ENCODE measurements around the gene NAV2. TPM values are rescaled to one million over a fixed set of nuclear protein-coding genes. Genes with fewer than 3 reads are reported as not detected.

Gene NAV2
- total RNA-seq, 1 donor from 2014 or later, result 0.39 TPM

DNA sequence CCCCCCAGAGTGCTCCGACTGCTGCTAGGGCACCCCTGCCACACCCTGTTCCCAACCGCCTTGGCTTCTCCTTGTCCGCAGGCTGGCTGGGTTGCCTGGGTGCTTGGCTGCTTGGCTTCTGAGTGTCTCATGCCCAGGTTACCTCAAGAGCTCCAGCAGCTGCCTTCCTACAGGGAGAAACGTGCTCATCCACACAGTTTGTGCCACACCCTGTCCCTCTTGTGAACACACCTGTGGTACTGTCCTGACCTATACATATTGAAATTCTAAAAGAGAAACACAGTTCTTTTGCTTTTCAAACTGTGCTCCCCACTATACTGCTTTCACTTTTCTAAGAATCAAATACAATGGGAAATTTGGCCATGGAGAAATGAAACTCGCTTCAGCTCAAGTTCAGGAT, 256.2 kb downstream of the NAV2 start:
- Mint-ChIP-seq H3K4me1 (ENCODE audit: low read depth) (peaks cover 5% of the 10 kb centered on the region), H3K9me3 (no peaks in the 10 kb centered on the region), H3K27me3 (ENCODE audit: low read depth) (peaks cover 14% of the 10 kb centered on the region), H3K36me3 (ENCODE audit: low read depth) (no peaks in the 10 kb centered on the region), H3K4me3 (ENCODE audit: low read depth) (no peak overlapping the region), H3K27ac (no peak overlapping the region)
- no peak for DNase-seq (ENCODE audit: low spot score)
- intact Hi-C loops (cut with micrococcal nuclease), result no loop called here

DNA sequence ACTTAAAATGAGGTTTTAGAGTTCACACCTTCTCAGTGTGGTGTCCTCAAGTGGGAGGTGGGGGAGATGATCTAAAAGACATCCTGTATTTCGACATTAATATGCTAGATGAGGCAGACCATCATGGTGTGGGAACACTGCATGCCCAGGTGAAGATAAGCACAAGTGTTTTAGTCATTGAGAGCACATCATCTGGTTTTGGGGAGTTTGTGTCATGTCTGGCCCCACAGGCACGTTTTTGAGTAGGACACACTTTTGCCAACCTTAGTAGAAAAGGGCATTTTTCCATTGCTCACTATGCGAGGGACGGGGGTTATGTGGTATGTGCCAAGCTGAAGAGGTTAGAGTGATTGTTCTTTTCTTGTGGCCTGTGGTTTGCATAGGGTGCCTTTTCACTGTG, 258.3 kb downstream of the NAV2 start:
- DNase-seq (ENCODE audit: low spot score), result no peak
- Mint-ChIP-seq H3K4me3 (ENCODE audit: low read depth) (no peak overlapping the region), H3K36me3 (ENCODE audit: low read depth) (no peaks in the 10 kb centered on the region), H3K9me3 (no peaks in the 10 kb centered on the region), H3K27me3 (ENCODE audit: low read depth) (peaks cover 12% of the 10 kb centered on the region), H3K27ac (no peak overlapping the region), H3K4me1 (ENCODE audit: low read depth) (peaks cover 5% of the 10 kb centered on the region)
- intact Hi-C loops (cut with micrococcal nuclease), result no loop called here

DNA sequence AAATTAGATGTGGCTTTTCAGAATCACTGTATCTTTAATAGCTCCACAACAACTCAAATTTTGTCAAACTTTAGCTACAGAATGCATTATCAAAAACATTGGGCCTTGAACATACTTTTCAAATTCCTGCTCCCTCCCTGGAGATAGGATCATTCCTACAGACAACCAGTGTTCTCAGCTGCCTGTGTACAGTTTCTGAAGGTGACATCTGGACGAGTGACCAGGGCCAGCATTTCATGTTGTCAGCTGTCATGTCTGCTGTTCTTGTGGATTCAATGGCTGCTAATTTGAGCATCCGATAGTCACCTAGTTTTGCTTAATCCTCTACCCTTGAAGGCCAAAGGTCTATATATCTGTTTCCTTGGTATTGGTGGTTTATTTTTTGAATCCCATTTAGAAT, 259.5 kb downstream of the NAV2 start:
- DNase-seq (ENCODE audit: low spot score), result no peak
- H3K4me3 Mint-ChIP-seq (ENCODE audit: low read depth), result no peak overlapping the region
- no peaks in the 10 kb centered on the region for H3K36me3 Mint-ChIP-seq (ENCODE audit: low read depth)
- peaks cover 11% of the 10 kb centered on the region for H3K27me3 Mint-ChIP-seq (ENCODE audit: low read depth)
- H3K27ac Mint-ChIP-seq, result no peak overlapping the region
- no peaks in the 10 kb centered on the region for H3K9me3 Mint-ChIP-seq
- intact Hi-C loops (cut with micrococcal nuclease), result no loop called here
- H3K4me1 Mint-ChIP-seq (ENCODE audit: low read depth), result peaks cover 5% of the 10 kb centered on the region

DNA sequence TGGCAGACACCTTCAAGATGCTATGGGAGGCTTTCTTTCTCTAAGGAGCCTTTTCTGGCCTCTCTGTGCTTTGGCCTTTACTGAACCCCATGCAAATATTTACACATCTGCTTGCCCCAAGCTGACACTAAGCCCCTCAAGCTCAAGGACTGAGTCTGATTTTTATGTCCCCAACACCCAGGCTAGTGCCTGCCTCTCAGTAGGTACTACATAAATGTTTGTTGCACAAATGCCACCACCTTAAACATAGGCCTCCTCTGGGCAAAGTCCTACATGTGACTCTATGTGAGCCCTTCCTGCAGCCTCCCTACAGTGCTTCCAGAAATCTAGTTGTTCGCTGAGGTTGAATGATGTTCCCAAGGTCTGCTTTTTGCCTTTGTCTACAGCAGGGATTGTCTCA, 260.0 kb downstream of the NAV2 start:
- H3K4me3 Mint-ChIP-seq (ENCODE audit: low read depth), result no peak overlapping the region
- peaks cover 11% of the 10 kb centered on the region for H3K27me3 Mint-ChIP-seq (ENCODE audit: low read depth)
- H3K4me1 Mint-ChIP-seq (ENCODE audit: low read depth), result peaks cover 5% of the 10 kb centered on the region
- no peak for DNase-seq (ENCODE audit: low spot score)
- H3K9me3 Mint-ChIP-seq, result no peaks in the 10 kb centered on the region
- intact Hi-C loops (cut with micrococcal nuclease), result no loop called here
- no peak overlapping the region for H3K27ac Mint-ChIP-seq
- no peaks in the 10 kb centered on the region for H3K36me3 Mint-ChIP-seq (ENCODE audit: low read depth)

DNA sequence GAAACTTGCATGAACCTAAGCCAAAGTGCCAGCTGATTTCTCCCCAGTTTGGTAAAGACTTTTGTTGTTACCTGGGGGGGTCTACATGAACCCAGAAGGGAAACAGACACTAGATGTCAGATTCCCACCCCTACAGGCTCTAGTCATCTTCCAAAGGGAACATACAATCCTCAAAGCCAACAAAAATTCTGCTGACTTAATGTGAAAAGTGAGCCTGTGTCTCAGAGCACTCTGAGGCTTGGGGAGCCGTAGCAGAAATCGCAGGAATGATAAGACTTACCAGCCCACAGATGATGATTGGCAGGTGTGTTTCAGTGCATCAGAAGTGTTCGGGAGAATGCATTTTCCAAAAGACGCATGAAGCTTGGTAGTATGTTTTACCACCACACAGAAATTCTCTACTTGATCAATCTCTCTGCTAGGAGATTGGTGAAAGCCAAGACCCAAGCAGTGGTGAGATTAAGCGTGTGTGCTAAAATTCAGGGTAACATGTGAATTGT, 260.5 kb downstream of the NAV2 start:
- Mint-ChIP-seq H3K27ac (no peak overlapping the region), H3K36me3 (ENCODE audit: low read depth) (no peaks in the 10 kb centered on the region), H3K4me1 (ENCODE audit: low read depth) (peaks cover 5% of the 10 kb centered on the region), H3K27me3 (ENCODE audit: low read depth) (peaks cover 11% of the 10 kb centered on the region), H3K9me3 (no peaks in the 10 kb centered on the region), H3K4me3 (ENCODE audit: low read depth) (no peak overlapping the region)
- DNase-seq (ENCODE audit: low spot score), result no peak
- intact Hi-C loops (cut with micrococcal nuclease), result no loop called here

DNA sequence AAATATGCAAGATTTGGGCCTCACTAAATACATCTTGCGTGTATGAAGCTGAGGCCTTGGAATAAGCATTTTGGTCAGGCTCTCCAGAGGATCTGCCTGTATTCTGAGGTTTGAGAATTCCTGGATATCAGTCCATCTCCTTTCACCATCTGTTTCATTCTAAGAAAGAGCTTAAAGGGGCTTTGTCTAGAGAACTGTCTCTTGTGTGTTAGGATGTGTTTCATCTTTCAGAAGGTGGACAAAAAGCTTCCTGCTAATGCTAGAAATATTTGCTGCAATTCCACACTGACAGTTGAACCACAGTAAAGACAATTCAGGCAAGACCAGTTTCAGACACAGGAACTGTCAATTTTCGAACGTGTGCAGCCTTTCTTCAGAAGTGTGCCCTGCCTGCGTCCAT, 262.2 kb downstream of the NAV2 start:
- Mint-ChIP-seq H3K27ac (no peak overlapping the region), H3K27me3 (ENCODE audit: low read depth) (peaks cover 11% of the 10 kb centered on the region), H3K4me1 (ENCODE audit: low read depth) (peaks cover 15% of the 10 kb centered on the region), H3K36me3 (ENCODE audit: low read depth) (no peaks in the 10 kb centered on the region), H3K9me3 (no peaks in the 10 kb centered on the region), H3K4me3 (ENCODE audit: low read depth) (no peak overlapping the region)
- no peak for DNase-seq (ENCODE audit: low spot score)
- intact Hi-C loops (cut with micrococcal nuclease), result no loop called here

DNA sequence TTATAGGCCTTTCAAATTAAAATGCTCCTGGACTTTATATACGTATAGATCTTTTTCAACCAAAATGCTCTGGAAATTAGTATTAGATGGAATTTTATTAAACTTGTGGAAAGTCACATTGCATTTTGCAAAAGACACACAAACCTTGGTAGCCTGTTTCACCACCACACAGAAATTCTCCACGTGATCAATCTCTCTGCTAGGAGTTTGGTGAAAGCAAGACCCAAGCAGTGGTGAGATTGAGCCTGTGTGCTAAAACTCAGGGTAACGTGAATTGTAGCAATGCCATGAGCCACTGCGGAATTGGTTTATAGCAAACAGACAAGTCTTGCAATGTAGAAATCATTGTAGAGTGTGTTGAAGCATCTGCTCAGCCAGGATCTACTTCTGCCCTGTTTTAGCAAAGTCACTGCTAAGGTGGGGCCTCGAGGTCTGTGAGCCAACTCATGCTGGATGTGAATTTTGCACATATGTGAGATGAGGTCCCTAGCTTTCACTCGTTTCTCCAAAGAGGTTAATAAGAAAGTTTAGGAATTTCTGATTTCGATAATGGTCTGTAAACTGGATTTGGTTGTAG, 262.9 kb downstream of the NAV2 start:
- no peak overlapping the region for H3K27ac Mint-ChIP-seq
- no peak overlapping the region for H3K4me3 Mint-ChIP-seq (ENCODE audit: low read depth)
- DNase-seq (ENCODE audit: low spot score), result no peak
- no peaks in the 10 kb centered on the region for H3K36me3 Mint-ChIP-seq (ENCODE audit: low read depth)
- H3K27me3 Mint-ChIP-seq (ENCODE audit: low read depth), result peaks cover 11% of the 10 kb centered on the region
- peaks cover 15% of the 10 kb centered on the region for H3K4me1 Mint-ChIP-seq (ENCODE audit: low read depth)
- H3K9me3 Mint-ChIP-seq, result no peaks in the 10 kb centered on the region
- intact Hi-C loops (cut with micrococcal nuclease), result no loop called here

DNA sequence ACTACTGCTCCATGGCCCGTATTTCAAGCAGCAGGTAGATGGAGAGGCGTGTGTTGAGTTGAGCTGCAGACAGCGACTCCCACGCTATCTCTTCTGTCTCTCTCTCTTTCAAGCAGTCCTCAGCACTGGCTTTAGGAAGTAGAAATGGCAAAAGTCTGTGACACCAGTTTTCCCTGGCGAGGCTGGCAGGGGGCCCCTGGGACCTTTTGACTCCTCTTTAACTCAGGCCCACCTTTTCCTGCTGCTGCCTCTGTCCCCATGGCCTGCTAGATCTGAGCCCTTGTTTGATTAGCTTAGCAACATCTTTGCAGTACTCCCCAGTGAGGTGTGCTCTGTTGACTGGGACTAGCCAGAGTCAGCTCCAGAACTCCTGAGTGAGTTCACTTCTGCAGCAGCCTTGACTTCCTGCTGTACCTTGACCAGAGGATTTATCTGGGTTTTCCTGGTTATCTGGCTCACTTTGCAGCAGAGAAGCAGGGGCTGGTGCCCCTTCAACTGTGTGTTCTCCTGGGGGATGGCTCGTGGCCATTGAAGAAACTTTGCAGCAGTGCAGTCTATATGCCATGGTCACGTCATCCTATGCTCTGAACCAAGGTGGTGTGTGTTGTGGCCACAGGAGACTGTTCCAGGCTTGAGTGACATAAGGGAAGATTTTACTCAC, 263.8 kb downstream of the NAV2 start:
- H3K9me3 Mint-ChIP-seq, result no peaks in the 10 kb centered on the region
- H3K27ac Mint-ChIP-seq, result no peak overlapping the region
- intact Hi-C loops (cut with micrococcal nuclease), result no loop called here
- no peaks in the 10 kb centered on the region for H3K36me3 Mint-ChIP-seq (ENCODE audit: low read depth)
- H3K27me3 Mint-ChIP-seq (ENCODE audit: low read depth), result peaks cover 10% of the 10 kb centered on the region
- peaks cover 10% of the 10 kb centered on the region for H3K4me1 Mint-ChIP-seq (ENCODE audit: low read depth)
- H3K4me3 Mint-ChIP-seq (ENCODE audit: low read depth), result no peak overlapping the region
- no peak for DNase-seq (ENCODE audit: low spot score)

DNA sequence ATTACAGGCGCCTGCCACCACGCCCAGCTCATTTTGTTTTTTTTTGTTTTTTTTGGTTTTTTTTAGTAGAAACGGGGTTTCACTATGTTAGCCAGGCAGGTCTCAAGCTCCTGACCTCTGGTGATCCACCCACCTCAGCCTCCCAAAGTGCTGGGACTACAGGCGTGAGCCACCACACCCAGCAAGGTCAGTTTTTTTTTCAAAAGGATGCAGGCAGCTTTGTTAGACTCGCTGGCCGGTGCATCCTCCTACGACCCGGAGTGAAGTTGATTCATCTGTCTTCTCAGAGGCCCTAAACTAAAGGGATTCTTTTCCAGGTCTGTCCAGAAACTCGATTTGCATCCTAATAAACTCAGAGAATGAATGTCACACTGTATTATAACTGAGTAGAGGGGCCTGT, 265.3 kb downstream of the NAV2 start:
- Mint-ChIP-seq H3K4me3 (ENCODE audit: low read depth) (no peak overlapping the region), H3K27me3 (ENCODE audit: low read depth) (peaks cover 10% of the 10 kb centered on the region), H3K4me1 (ENCODE audit: low read depth) (peaks cover 10% of the 10 kb centered on the region), H3K36me3 (ENCODE audit: low read depth) (no peaks in the 10 kb centered on the region), H3K27ac (no peak overlapping the region), H3K9me3 (no peaks in the 10 kb centered on the region)
- no peak for DNase-seq (ENCODE audit: low spot score)
- intact Hi-C loops (cut with micrococcal nuclease), result no loop called here

DNA sequence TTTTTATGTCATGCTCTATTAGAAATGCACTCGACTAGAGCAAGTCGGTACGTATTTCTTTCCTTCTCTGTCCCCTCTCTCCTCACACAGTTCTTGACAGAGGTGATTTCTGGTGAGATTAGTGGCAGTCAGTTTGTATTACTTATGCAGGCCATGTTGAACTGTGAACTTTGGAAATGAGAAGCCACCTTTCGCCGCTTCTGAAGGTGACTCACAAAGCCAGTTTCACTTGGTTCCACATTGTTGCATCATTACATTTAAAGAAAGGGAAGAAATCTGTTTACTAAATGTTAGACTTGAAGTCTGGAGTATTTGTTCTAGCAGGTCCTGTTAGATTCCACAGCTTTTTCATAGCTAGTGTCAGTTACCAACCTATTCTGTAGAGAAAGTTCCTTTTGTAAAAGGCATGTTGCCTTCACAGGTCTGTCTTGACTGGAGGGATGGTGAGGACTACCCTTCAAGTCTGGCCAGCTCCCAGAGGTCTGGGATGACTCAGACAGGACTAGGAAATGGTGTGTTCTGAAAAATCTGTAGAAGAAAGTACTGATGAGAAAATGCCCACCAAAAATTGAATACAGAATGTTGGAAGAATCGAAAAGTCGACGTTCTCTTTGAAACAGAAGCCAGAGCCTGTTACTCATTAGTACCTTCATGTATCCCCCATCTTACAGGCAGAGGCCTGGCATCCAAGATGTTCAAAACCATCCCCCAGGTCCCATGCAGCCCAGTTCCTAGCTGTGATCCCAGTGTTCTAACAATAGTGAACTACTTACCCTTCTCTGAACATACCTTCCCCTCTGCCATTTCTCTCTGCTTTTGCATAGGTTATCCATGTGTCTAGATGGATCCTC, 266.3 kb downstream of the NAV2 start:
- H3K4me1 Mint-ChIP-seq (ENCODE audit: low read depth), result peaks cover 10% of the 10 kb centered on the region
- no peak for DNase-seq (ENCODE audit: low spot score)
- H3K27me3 Mint-ChIP-seq (ENCODE audit: low read depth), result peaks cover 7% of the 10 kb centered on the region
- no peak overlapping the region for H3K27ac Mint-ChIP-seq
- H3K4me3 Mint-ChIP-seq (ENCODE audit: low read depth), result no peak overlapping the region
- intact Hi-C loops (cut with micrococcal nuclease), result no loop called here
- H3K9me3 Mint-ChIP-seq, result no peaks in the 10 kb centered on the region
- no peaks in the 10 kb centered on the region for H3K36me3 Mint-ChIP-seq (ENCODE audit: low read depth)

DNA sequence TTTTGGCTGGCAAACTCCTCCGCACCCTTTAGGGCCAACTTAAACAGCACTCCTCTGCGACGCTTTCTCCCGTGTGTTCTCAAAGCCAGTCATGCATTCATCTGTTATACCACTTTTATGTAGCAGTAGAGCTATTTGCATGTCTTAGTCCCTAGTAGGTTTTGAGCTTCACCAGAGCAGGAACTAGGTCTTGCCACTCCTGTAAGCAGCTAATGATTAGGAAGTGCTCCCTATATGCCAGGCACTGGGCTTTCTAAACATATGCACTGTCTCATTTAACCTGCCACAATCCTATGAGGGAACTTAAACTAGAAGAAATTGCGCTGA, 266.8 kb downstream of the NAV2 start:
- DNase-seq (ENCODE audit: low spot score), result no peak
- H3K4me1 Mint-ChIP-seq (ENCODE audit: low read depth), result peaks cover 10% of the 10 kb centered on the region
- no peaks in the 10 kb centered on the region for H3K36me3 Mint-ChIP-seq (ENCODE audit: low read depth)
- peaks cover 5% of the 10 kb centered on the region for H3K27me3 Mint-ChIP-seq (ENCODE audit: low read depth)
- H3K27ac Mint-ChIP-seq, result no peak overlapping the region
- no peak overlapping the region for H3K4me3 Mint-ChIP-seq (ENCODE audit: low read depth)
- H3K9me3 Mint-ChIP-seq, result no peaks in the 10 kb centered on the region
- intact Hi-C loops (cut with micrococcal nuclease), result no loop called here

DNA sequence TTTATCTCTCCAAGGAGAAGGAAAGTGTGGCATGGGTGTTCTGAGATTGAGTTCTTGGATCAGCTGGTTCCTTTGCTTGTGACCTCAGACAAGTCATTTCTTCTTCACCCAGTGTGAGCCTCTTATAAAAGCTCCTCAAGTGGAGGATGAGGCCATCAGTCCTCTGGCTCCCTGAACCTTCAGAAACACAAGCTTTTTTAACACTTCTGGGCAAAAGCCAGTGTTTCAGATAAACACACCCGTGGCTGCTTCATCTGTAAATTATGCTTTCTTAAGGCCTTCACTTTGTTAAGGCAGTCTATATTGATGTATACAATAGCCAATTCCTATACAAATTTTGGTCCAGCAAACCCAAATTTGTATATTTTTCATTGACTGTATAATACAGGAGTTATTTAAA, 267.8 kb downstream of the NAV2 start:
- intact Hi-C loops (cut with micrococcal nuclease), result no loop called here
- no peaks in the 10 kb centered on the region for H3K9me3 Mint-ChIP-seq
- peaks cover 10% of the 10 kb centered on the region for H3K4me1 Mint-ChIP-seq (ENCODE audit: low read depth)
- H3K27ac Mint-ChIP-seq, result no peak overlapping the region
- no peak for DNase-seq (ENCODE audit: low spot score)
- peaks cover 5% of the 10 kb centered on the region for H3K27me3 Mint-ChIP-seq (ENCODE audit: low read depth)
- no peak overlapping the region for H3K4me3 Mint-ChIP-seq (ENCODE audit: low read depth)
- no peaks in the 10 kb centered on the region for H3K36me3 Mint-ChIP-seq (ENCODE audit: low read depth)

DNA sequence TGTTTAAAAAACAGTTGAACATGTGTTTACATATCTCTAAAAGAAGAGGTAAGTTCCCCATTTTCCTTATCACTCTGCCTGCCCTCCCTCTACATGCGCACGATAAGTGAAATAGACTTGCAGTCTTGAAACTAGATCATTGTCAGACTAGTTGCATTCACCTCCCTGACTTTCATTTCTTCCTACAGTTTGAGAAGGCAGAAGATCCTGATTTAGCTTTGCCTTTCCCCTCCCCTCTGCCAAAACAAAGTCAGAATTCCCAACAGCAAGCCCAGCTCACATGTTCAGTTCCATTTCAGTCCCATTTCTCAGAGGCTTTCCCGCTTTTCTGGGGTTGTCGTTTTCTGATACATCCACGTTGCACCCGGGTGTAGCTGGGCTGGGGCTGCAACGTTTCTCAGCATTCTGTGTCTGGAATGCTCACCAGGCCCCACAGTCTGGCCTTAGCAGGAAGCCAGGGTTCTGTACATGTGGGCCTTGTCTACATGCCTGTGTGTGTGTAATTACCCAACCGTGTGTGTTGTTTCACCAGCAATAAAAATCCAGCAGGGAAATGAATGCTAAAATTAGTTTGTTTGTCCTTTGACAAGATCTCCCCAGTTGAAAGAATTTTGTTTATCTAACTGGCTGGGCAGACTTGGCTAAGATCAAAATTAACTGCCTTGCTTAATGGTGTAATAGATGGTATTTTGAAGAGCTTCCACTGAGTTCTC, 268.5 kb downstream of the NAV2 start:
- H3K4me1 Mint-ChIP-seq (ENCODE audit: low read depth), result peaks cover 10% of the 10 kb centered on the region
- no peak overlapping the region for H3K4me3 Mint-ChIP-seq (ENCODE audit: low read depth)
- intact Hi-C loops (cut with micrococcal nuclease), result no loop called here
- H3K27me3 Mint-ChIP-seq (ENCODE audit: low read depth), result peaks cover 5% of the 10 kb centered on the region
- no peaks in the 10 kb centered on the region for H3K36me3 Mint-ChIP-seq (ENCODE audit: low read depth)
- H3K9me3 Mint-ChIP-seq, result no peaks in the 10 kb centered on the region
- no peak for DNase-seq (ENCODE audit: low spot score)
- no peak overlapping the region for H3K27ac Mint-ChIP-seq
